ENCODE measurements around the gene PLAC9. TPM values are rescaled to one million over a fixed set of nuclear protein-coding genes. Genes with fewer than 3 reads are reported as not detected.
A peak's percentile ranks its signal among the peaks of the same experiment; 100 is the strongest.

The PLAC9 gene
- total RNA-seq, 2 donors from 2014 or later, result 6.5 to 39.9 TPM

DNA sequence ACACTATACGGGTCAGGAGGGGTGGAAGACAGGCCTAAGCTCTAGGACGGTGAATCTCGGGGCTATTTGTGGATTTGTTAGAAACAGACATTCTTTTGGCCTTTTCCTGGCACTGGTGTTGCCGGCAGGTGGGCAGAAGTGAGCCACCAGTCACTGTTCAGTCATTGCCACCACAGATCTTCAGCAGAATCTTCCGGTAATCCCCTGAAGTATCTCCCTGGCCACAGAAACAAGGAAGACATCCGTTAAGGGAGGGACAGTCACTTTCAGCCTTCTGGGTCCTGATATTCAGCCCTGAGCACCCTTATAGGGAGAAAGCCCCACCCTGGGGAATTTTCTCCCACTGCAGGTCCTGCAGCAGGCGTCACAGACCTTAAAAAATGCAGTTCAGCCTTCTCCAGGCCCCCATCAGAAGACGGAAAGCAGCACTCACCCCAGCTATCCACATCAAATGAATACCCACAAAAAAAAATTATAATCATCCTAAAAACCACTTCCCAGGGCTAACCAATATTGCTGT, 23.2 kb downstream of the PLAC9 start:
- H3K36me3 ChIP-seq (replicated peaks in 1 of 2; ENCODE audit: insufficient read depth in 1 of 2, low read depth in 2 of 2), result peaks cover 0 to 39% of the 10 kb centered on the region in 2 donors
- DNase-seq (no peak), ATAC-seq (no peak)
- H3K9me3 ChIP-seq, result no peaks in the 10 kb centered on the region
- intact Hi-C loops (cut with DNase I), result no loop called here
- no peak overlapping the region for H3K27ac ChIP-seq
- no peaks in the 10 kb centered on the region for H3K27me3 ChIP-seq
- no peak for TF ChIP-seq POLR2A (IDR thresholded peaks at IDR 0.05)
- TF ChIP-seq, protein P1, sequence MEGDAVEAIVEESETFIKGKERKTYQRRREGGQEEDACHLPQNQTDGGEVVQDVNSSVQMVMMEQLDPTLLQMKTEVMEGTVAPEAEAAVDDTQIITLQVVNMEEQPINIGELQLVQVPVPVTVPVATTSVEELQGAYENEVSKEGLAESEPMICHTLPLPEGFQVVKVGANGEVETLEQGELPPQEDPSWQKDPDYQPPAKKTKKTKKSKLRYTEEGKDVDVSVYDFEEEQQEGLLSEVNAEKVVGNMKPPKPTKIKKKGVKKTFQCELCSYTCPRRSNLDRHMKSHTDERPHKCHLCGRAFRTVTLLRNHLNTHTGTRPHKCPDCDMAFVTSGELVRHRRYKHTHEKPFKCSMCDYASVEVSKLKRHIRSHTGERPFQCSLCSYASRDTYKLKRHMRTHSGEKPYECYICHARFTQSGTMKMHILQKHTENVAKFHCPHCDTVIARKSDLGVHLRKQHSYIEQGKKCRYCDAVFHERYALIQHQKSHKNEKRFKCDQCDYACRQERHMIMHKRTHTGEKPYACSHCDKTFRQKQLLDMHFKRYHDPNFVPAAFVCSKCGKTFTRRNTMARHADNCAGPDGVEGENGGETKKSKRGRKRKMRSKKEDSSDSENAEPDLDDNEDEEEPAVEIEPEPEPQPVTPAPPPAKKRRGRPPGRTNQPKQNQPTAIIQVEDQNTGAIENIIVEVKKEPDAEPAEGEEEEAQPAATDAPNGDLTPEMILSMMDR (IDR thresholded peaks at IDR 0.05), result no peak
- no peak overlapping the region for H3K4me3 ChIP-seq
- 83 to 84% methylated on average over 8 of the region's 8 CpGs for WGBS, 2 donors
- no peaks in the 10 kb centered on the region for H3K4me1 ChIP-seq

DNA sequence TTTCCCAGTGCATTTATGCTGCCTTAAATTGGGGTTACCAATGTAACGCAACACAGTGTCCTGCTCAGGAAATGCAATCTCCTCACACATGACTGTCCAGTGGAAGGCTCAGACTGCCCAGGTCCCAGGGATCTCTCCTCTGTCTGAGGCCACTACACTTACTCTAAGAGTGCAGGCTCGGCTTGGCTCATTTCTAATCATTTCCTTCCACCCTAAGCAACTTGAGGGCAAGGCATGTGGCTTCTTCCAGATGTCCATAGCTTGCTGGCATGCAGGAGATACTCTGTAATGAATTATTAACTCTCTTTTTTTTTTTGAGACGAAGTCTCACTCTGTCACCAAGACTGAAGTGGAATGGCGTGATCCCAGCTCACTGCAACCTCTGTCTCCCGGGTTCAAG, 23.7 kb downstream of the PLAC9 start:
- Histone ChIP-seq H3K9me3 (no peaks in the 10 kb centered on the region), H3K27ac (no peak overlapping the region), H3K4me3 (no peak overlapping the region), H3K4me1 (no peaks in the 10 kb centered on the region), H3K27me3 (no peaks in the 10 kb centered on the region), H3K36me3 (replicated peaks in 1 of 2; ENCODE audit: insufficient read depth in 1 of 2, low read depth in 2 of 2) (peaks cover 0 to 36% of the 10 kb centered on the region in 2 donors)
- 81 to 84% methylated on average over 5 of the region's 5 CpGs for WGBS, 2 donors
- DNase-seq (no peak), ATAC-seq (no peak)
- TF ChIP-seq, protein P1 (IDR thresholded peaks at IDR 0.05), result no peak
- TF ChIP-seq POLR2A (IDR thresholded peaks at IDR 0.05), result no peak
- intact Hi-C loops (cut with DNase I), result no loop called here

GRCh38 chr10:80157561-80157960, 25.0 kb downstream of the PLAC9 start:
- H3K27me3 ChIP-seq, result no peaks in the 10 kb centered on the region
- TF ChIP-seq, protein P1 (IDR thresholded peaks at IDR 0.05), result no peak
- no peak for TF ChIP-seq POLR2A (IDR thresholded peaks at IDR 0.05)
- no peaks in the 10 kb centered on the region for H3K4me1 ChIP-seq
- intact Hi-C loops (cut with DNase I), result no loop called here
- no peak overlapping the region for H3K27ac ChIP-seq
- ATAC-seq (no peak), DNase-seq (no peak)
- no peaks in the 10 kb centered on the region for H3K9me3 ChIP-seq
- H3K36me3 ChIP-seq (replicated peaks in 1 of 2; ENCODE audit: insufficient read depth in 1 of 2, low read depth in 2 of 2), result peaks cover 0 to 34% of the 10 kb centered on the region in 2 donors
- no peak overlapping the region for H3K4me3 ChIP-seq
- 96 to 98% methylated on average over 13 to 14 of the region's 14 CpGs for WGBS, 2 donors

DNA sequence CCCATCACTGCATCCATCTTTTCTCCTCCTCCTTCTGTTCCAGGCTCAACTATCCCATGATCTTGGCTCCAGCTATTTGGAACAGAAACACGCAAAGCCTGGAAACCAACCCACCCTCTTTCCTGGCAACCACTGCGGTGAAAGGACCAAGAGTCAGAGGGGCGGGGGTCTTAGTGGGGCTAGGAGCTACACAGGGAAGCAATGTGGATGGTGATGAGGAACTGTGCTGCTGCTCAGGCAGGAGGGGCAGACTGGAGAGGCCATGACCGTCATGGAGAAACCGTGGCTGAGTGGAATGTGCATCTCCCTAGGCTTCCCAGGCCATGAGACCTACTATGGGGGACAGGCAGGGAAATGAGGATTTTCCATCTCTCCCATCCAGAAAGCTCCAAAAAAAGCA, 25.6 kb downstream of the PLAC9 start:
- intact Hi-C loops (cut with DNase I), result no loop called here
- Histone ChIP-seq H3K36me3 (replicated peaks in 1 of 2; ENCODE audit: insufficient read depth in 1 of 2, low read depth in 2 of 2) (peaks cover 0 to 33% of the 10 kb centered on the region in 2 donors), H3K4me3 (no peak overlapping the region), H3K9me3 (no peaks in the 10 kb centered on the region), H3K4me1 (no peaks in the 10 kb centered on the region), H3K27me3 (no peaks in the 10 kb centered on the region), H3K27ac (peak overlapping the region in 2 of 4 donors; percentile 22 to 54)
- no peak for TF ChIP-seq POLR2A (IDR thresholded peaks at IDR 0.05)
- TF ChIP-seq, protein P1 (IDR thresholded peaks at IDR 0.05), result no peak
- 82 to 93% methylated on average over 5 of the region's 5 CpGs for WGBS, 2 donors
- DNase-seq (no peak), ATAC-seq (no peak)

DNA sequence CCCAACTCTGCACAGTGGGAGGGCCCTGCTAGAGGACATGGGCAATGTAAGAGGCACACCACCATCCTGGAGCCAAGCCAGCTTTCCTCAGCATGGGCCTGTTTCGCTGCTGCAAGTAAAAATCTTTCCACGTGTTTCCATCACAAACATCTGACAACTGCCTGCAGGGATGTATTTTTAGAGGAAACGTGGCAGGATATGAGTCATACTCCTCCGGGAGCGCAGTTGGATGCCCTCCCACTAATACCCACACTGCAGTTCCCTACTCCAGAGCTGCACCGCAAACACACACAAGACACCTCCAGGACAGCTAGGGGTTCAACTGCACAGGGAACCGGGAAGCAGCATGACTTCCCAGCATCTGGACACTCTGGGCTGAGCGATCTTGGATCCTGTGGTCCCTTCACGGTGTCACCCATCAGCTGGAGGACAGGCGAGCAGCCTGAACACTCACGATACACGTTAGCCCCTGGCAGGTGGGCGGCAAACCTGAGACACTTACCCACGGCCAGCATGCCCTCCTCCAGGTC, 26.1 kb downstream of the PLAC9 start:
- peak in 1 of 3 donors; percentile 12 for TF ChIP-seq POLR2A (IDR thresholded peaks at IDR 0.05)
- TF ChIP-seq, protein P1 (IDR thresholded peaks at IDR 0.05), result no peak
- Histone ChIP-seq H3K4me3 (no peak overlapping the region), H3K27ac (peak overlapping the region in 3 of 4 donors; percentile 22 to 64 (median 54)), H3K27me3 (no peaks in the 10 kb centered on the region), H3K9me3 (no peaks in the 10 kb centered on the region), H3K4me1 (no peaks in the 10 kb centered on the region), H3K36me3 (replicated peaks in 1 of 2; ENCODE audit: insufficient read depth in 1 of 2, low read depth in 2 of 2) (peaks cover 0 to 33% of the 10 kb centered on the region in 2 donors)
- intact Hi-C loops (cut with DNase I), result no loop called here
- DNase-seq (peak; percentile 45 to 81 (median 74)), ATAC-seq (peak; percentile 66)
- WGBS, 2 donors, result 67 to 73% methylated on average over 10 to 14 of the region's 14 CpGs

Data from body of pancreas (tissue), 4 donors.